ENCODE data around the gene ATP11A.
"Not testable (repeated sequence)": the region's sequence is repeated elsewhere in the genome, so short reads cannot be mapped to it uniquely, and the experiment has no call there.

The ATP11A gene

GRCh38 chr13:112882555-112883024 is 192.8 kb downstream of the ATP11A start:
- H3K9ac ChIP-seq (ENCODE audit: low read depth, low read length), result no peak overlapping the region
- H3K27ac ChIP-seq (ENCODE audit: low read length), result no peak overlapping the region
- peaks cover 21% of the 10 kb centered on the region for H3K36me3 ChIP-seq (ENCODE audit: insufficient read depth, low read depth, low read length)
- no peaks in the 10 kb centered on the region for H3K27me3 ChIP-seq (ENCODE audit: insufficient read depth, low read length)
- H3K4me1 ChIP-seq (ENCODE audit: insufficient read depth, low read length), result no peaks in the 10 kb centered on the region; the same call in 1 of the 2 replicates
- H3K4me3 ChIP-seq (ENCODE audit: low read length), result no peak overlapping the region
- H3K9me3 ChIP-seq (ENCODE audit: insufficient read depth, low read depth, low read length), result no peaks in the 10 kb centered on the region

GRCh38 chr13:112883241-112883945 is 193.6 kb downstream of the ATP11A start:
- Histone ChIP-seq H3K9me3 (ENCODE audit: insufficient read depth, low read depth, low read length) (no peaks in the 10 kb centered on the region), H3K9ac (ENCODE audit: low read depth, low read length) (no peak overlapping the region), H3K27me3 (ENCODE audit: insufficient read depth, low read length) (peaks cover 5% of the 10 kb centered on the region; the same call in 1 of the 2 replicates), H3K4me3 (ENCODE audit: low read length) (no peak overlapping the region), H3K27ac (ENCODE audit: low read length) (no peak overlapping the region), H3K4me1 (ENCODE audit: insufficient read depth, low read length) (no peaks in the 10 kb centered on the region; the same call in 1 of the 2 replicates), H3K36me3 (ENCODE audit: insufficient read depth, low read depth, low read length) (peaks cover 13% of the 10 kb centered on the region; the same call in 1 of the 2 replicates)

- not testable (repeated sequence) for H3K9ac ChIP-seq (ENCODE audit: low read depth, low read length); H3K4me1 ChIP-seq (ENCODE audit: insufficient read depth, low read length); H3K27ac ChIP-seq (ENCODE audit: low read length); H3K4me3 ChIP-seq (ENCODE audit: low read length); H3K9me3 ChIP-seq (ENCODE audit: insufficient read depth, low read depth, low read length); H3K36me3 ChIP-seq (ENCODE audit: insufficient read depth, low read depth, low read length)
- H3K27me3 ChIP-seq (ENCODE audit: insufficient read depth, low read length), result peaks cover 15% of the 10 kb centered on the region
Observed at GRCh38 chr13:112884700-112885099, 194.9 kb downstream of the ATP11A start.

GRCh38 chr13:112885242-112885781 is 195.5 kb downstream of the ATP11A start:
- peaks cover 6% of the 10 kb centered on the region; the same call in 1 of the 2 replicates for H3K36me3 ChIP-seq (ENCODE audit: insufficient read depth, low read depth, low read length)
- no peak overlapping the region for H3K9ac ChIP-seq (ENCODE audit: low read depth, low read length)
- no peak overlapping the region for H3K4me3 ChIP-seq (ENCODE audit: low read length)
- H3K4me1 ChIP-seq (ENCODE audit: insufficient read depth, low read length), result no peaks in the 10 kb centered on the region; the same call in 1 of the 2 replicates
- H3K27me3 ChIP-seq (ENCODE audit: insufficient read depth, low read length), result peaks cover 21% of the 10 kb centered on the region
- H3K9me3 ChIP-seq (ENCODE audit: insufficient read depth, low read depth, low read length), result no peaks in the 10 kb centered on the region
- no peak overlapping the region for H3K27ac ChIP-seq (ENCODE audit: low read length)

GRCh38 chr13:112885782-112886268 is 196.0 kb downstream of the ATP11A start:
- peaks cover 26% of the 10 kb centered on the region for H3K27me3 ChIP-seq (ENCODE audit: insufficient read depth, low read length)
- peak overlapping the region; percentile 59; the same call in 1 of the 2 replicates for H3K4me3 ChIP-seq (ENCODE audit: low read length)
- no peaks in the 10 kb centered on the region for H3K9me3 ChIP-seq (ENCODE audit: insufficient read depth, low read depth, low read length)
- no peak overlapping the region for H3K27ac ChIP-seq (ENCODE audit: low read length)
- peaks cover 1% of the 10 kb centered on the region; the same call in 1 of the 2 replicates for H3K4me1 ChIP-seq (ENCODE audit: insufficient read depth, low read length)
- no peak overlapping the region for H3K9ac ChIP-seq (ENCODE audit: low read depth, low read length)
- peaks cover 1% of the 10 kb centered on the region; the same call in 1 of the 2 replicates for H3K36me3 ChIP-seq (ENCODE audit: insufficient read depth, low read depth, low read length)

DNA sequence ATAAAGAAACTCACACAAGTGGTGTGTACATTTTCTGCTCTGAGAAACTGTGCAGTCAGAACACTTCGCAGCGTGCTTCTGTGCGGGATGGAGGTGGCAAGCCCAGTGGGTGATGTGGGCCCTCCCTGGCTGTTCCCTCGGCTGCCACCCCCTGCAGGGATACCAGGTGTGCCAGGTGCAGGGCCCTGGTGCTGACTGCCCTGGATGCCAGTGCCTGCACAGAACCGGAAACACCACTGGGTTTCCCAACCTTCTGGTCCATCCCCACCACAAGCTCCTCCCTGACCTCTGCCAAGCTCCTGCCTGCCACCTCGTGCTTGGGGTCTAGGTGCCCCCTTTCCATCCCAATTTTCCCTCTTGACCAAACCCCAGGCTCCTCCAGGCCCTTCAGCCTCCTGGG is 197.3 kb downstream of the ATP11A start:
- H3K36me3 ChIP-seq (ENCODE audit: insufficient read depth, low read depth, low read length), result no peaks in the 10 kb centered on the region
- H3K9ac ChIP-seq (ENCODE audit: low read depth, low read length), result no peak overlapping the region
- no peak overlapping the region for H3K4me3 ChIP-seq (ENCODE audit: low read length)
- no peak overlapping the region for H3K27ac ChIP-seq (ENCODE audit: low read length)
- H3K9me3 ChIP-seq (ENCODE audit: insufficient read depth, low read depth, low read length), result no peaks in the 10 kb centered on the region
- H3K27me3 ChIP-seq (ENCODE audit: insufficient read depth, low read length), result peaks cover 39% of the 10 kb centered on the region
- peaks cover 12% of the 10 kb centered on the region; the same call in 1 of the 2 replicates for H3K4me1 ChIP-seq (ENCODE audit: insufficient read depth, low read length)

DNA sequence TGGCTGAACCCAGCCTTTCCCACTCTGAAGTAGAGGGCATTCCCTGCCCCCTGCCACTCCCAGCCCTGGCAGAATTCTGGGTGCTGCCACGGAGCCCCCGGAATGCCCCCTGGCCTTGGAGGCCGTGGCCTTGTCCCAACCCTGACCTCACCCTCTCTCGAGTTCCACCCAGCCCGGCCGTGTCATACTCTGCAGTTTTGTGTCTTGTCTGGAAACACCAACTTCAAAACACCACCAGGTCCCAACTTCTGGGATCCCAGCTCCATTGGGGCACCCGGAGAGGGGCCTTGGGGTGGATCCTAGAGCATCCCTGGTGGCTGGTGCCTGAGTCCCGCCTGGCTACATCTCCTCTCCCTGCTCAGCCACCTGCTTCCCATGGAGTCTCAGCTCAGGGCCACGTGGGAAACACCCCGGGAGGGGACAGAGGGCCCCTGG is 197.7 kb downstream of the ATP11A start:
- peaks cover 16% of the 10 kb centered on the region; the same call in 1 of the 2 replicates for H3K4me1 ChIP-seq (ENCODE audit: insufficient read depth, low read length)
- H3K4me3 ChIP-seq (ENCODE audit: low read length), result no peak overlapping the region
- no peaks in the 10 kb centered on the region for H3K36me3 ChIP-seq (ENCODE audit: insufficient read depth, low read depth, low read length)
- H3K9me3 ChIP-seq (ENCODE audit: insufficient read depth, low read depth, low read length), result no peaks in the 10 kb centered on the region
- H3K27ac ChIP-seq (ENCODE audit: low read length), result no peak overlapping the region
- H3K9ac ChIP-seq (ENCODE audit: low read depth, low read length), result no peak overlapping the region
- H3K27me3 ChIP-seq (ENCODE audit: insufficient read depth, low read length), result peaks cover 43% of the 10 kb centered on the region

DNA sequence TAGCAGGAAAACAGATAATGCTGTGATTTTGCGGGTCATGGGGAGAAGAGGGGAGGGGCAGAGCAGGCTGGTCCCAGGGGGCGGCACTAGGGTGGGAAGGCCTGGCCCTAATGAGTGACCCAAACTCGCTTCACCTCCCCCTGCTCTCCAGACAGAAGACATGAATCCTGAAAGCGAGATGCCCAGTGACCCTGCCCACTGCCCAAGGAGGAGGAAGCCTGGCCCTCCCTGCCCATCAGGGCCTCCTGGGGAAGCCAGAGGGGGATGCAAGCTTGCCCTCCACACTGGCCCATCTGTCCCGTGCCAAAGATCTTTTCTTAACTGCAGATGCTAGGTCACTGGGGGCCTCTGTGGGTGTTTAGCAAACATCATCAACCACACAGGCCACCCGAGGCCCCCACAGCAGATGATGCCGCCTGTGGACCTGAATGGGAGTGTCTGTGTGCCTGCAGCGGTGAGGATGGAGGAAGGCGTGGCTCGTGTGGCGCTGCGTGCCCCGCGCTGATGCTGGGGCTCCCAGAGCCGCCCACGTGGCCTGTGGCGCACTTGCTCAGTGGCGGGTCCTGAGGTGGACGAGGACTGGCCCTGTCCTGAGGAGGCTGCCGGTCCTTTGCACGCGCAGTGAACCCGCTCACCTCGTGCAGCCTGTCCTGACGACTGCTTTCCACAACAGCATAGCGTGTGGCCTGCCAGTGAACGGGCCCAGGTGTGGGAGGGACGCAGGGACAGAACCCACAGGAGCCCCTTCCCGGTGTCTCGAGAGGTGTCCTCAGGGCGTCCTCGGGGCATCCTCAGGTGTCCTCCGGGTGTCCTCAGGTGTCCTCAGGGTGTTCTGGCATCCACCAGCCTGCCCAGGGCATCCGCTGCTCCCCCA is 198.6 kb downstream of the ATP11A start:
- Histone ChIP-seq H3K36me3 (ENCODE audit: insufficient read depth, low read depth, low read length) (no peaks in the 10 kb centered on the region), H3K9ac (ENCODE audit: low read depth, low read length) (no peak overlapping the region), H3K27me3 (ENCODE audit: insufficient read depth, low read length) (peaks cover 52% of the 10 kb centered on the region), H3K4me3 (ENCODE audit: low read length) (no peak overlapping the region), H3K9me3 (ENCODE audit: insufficient read depth, low read depth, low read length) (no peaks in the 10 kb centered on the region), H3K27ac (ENCODE audit: low read length) (no peak overlapping the region), H3K4me1 (ENCODE audit: insufficient read depth, low read length) (peaks cover 25% of the 10 kb centered on the region)

- peaks cover 26% of the 10 kb centered on the region for H3K4me1 ChIP-seq (ENCODE audit: insufficient read depth, low read length)
- H3K9me3 ChIP-seq (ENCODE audit: insufficient read depth, low read depth, low read length), result no peaks in the 10 kb centered on the region
- H3K27ac ChIP-seq (ENCODE audit: low read length), result no peak overlapping the region
- H3K27me3 ChIP-seq (ENCODE audit: insufficient read depth, low read length), result peaks cover 57% of the 10 kb centered on the region
- no peak overlapping the region for H3K9ac ChIP-seq (ENCODE audit: low read depth, low read length)
- H3K36me3 ChIP-seq (ENCODE audit: insufficient read depth, low read depth, low read length), result no peaks in the 10 kb centered on the region
- no peak overlapping the region for H3K4me3 ChIP-seq (ENCODE audit: low read length)
Observed at GRCh38 chr13:112889351-112890290, 199.8 kb downstream of the ATP11A start.

DNA sequence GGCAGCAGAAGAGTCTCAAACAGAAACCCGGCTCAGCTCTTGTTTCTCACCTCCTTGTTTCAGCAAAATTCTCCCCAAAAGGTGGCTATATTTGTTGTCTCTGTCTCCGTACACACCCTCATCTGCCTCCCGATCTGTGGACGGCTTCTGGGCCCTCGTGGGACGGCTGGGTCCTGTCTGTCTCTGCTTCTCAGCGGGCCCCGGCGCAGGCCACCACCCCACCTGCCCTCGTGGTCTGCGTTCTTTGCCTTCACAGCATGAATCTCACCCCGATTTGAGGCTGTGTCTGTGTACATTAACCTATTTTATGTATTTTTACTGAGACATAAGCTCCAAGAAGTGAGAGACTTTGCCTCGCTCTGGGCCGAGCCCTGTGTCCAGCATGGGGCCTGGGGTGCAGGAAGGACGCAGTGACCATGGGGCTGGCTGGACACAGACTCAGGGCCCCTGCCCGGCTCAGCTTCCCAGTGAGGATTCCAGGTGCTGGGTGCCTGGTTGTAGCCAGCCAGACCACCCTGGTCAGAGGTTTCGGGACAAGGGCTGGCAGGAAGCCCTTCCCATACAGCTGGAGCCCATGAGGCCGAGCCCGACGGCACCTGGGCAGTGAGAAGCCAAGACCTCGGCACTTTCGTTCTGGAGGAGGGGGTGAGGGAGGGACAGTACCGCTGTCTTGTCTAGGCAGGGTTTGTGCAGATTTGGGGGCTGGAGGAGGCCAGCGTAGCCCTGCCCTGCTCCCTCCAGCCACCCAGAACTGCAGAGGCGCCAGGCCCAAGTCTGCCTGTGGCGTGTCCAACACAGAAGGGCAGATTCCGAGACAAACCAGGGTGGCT is 200.7 kb downstream of the ATP11A start:
- H3K9ac ChIP-seq (ENCODE audit: low read depth, low read length), result no peak overlapping the region; the same call in 1 of the 2 replicates
- peak overlapping the region; percentile 66; the same call in 1 of the 2 replicates for H3K4me3 ChIP-seq (ENCODE audit: low read length)
- peaks cover 26% of the 10 kb centered on the region for H3K4me1 ChIP-seq (ENCODE audit: insufficient read depth, low read length)
- H3K36me3 ChIP-seq (ENCODE audit: insufficient read depth, low read depth, low read length), result no peaks in the 10 kb centered on the region
- no peak overlapping the region for H3K27ac ChIP-seq (ENCODE audit: low read length)
- peaks cover 66% of the 10 kb centered on the region for H3K27me3 ChIP-seq (ENCODE audit: insufficient read depth, low read length)
- no peaks in the 10 kb centered on the region for H3K9me3 ChIP-seq (ENCODE audit: insufficient read depth, low read depth, low read length)
